Endothelial cell of umbilical vein (primary cell): ENCODE data around the gene SYNE1.

Source experiments
- MAX ChIP-seq: IDR thresholded peaks from 2 replicates; pipeline ENCODE4 v1.6.1; 2011; ENCODE audit not compliant: insufficient read depth, insufficient read length
- POLR2A ChIP-seq: IDR thresholded peaks from 2 replicates; pipeline ENCODE4 v1.6.1; 2012; ENCODE audit warnings: low read depth, mild to moderate bottlenecking, control low read depth, low read length
- TF ChIP-seq, protein P1 (sequence below), 2 donors: IDR thresholded peaks; 1 replicate in 1 of 2; 2 replicates in 1 of 2; pipeline ENCODE4 v1.5.1; 2011; ENCODE audit warnings: low read length in 2 of 2, mild to moderate bottlenecking in 2 of 2, moderate library complexity in 2 of 2, control low read depth in 1 of 2, inconsistent platforms in 1 of 2, low read depth in 1 of 2; ENCODE audit not compliant: insufficient read depth in 1 of 2; ENCODE audit errors: extremely low read depth in 1 of 2

DNA sequence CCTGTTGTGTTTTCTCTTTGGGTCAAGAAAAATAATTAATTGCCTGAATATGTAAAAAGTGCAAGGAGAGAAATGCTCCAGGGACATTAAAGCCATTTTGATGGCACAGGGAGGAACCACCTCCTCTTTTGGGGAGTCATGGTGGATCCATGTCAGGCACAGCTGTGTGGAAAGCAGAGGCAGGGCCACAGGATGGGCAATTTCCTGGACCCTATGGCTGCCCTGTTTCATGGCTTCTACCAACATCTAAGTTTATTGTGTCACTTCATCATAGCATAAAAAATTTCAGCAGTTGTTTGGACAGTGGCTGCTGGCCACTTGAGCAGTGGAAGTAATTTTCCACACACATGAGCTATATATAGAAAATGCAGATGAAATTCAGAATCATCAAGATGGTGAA lies 238.2 kb downstream of the SYNE1 start:
- TF ChIP-seq, protein P1, sequence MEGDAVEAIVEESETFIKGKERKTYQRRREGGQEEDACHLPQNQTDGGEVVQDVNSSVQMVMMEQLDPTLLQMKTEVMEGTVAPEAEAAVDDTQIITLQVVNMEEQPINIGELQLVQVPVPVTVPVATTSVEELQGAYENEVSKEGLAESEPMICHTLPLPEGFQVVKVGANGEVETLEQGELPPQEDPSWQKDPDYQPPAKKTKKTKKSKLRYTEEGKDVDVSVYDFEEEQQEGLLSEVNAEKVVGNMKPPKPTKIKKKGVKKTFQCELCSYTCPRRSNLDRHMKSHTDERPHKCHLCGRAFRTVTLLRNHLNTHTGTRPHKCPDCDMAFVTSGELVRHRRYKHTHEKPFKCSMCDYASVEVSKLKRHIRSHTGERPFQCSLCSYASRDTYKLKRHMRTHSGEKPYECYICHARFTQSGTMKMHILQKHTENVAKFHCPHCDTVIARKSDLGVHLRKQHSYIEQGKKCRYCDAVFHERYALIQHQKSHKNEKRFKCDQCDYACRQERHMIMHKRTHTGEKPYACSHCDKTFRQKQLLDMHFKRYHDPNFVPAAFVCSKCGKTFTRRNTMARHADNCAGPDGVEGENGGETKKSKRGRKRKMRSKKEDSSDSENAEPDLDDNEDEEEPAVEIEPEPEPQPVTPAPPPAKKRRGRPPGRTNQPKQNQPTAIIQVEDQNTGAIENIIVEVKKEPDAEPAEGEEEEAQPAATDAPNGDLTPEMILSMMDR (IDR thresholded peaks at IDR 0.05; ENCODE audit: extremely low read depth in 1 of 2, insufficient read depth in 1 of 2, low read depth in 1 of 2, low read length in 2 of 2): no peak
- TF ChIP-seq MAX (no peak), POLR2A (no peak)
